Coronary artery (tissue), 2 donors: Measurements from ENCODE around the gene CSTPP1.

Experiments
- DNase-seq: peaks from one replicate; pipeline ENCODE4 v3.0.0-alpha.2; 2017; ENCODE audit warnings: low spot score
- H3K27ac ChIP-seq, 2 donors: fragments of 200-600 bp; sonication (generic); one replicate each; pipeline ENCODE4 v1.5.1; 2016 to 2019
- H3K4me3 ChIP-seq: fragments of 200-600 bp; sonication (generic); 2 replicates; pipeline ENCODE4 v1.5.1; 2016; ENCODE audit warnings: mild to moderate bottlenecking, moderate library complexity
- CTCF ChIP-seq: fragments of 200-600 bp; sonication (generic); IDR thresholded peaks from one replicate; pipeline ENCODE4 v1.5.1; 2019; ENCODE audit warnings: antibody characterized with exemption

Gene CSTPP1

GRCh38 chr11:47121056-47121455 lies 184.5 kb downstream of the CSTPP1 start:
- no peak overlapping the region for H3K4me3 ChIP-seq
- no peak for TF ChIP-seq CTCF
- no peak for DNase-seq
- no peak overlapping the region for H3K27ac ChIP-seq

- DNase-seq: no peak
- H3K27ac ChIP-seq: no peak overlapping the region
- no peak for TF ChIP-seq CTCF
- no peak overlapping the region for H3K4me3 ChIP-seq
Observed at GRCh38 chr11:47121731-47122130, 185.2 kb downstream of the CSTPP1 start.

- TF ChIP-seq CTCF: no peak
Observed at GRCh38 chr11:47123094-47123493, 186.5 kb downstream of the CSTPP1 start.

GRCh38 chr11:47124675-47125074 lies 188.1 kb downstream of the CSTPP1 start:
- no peak for TF ChIP-seq CTCF
- Histone ChIP-seq H3K4me3 (no peak overlapping the region), H3K27ac (no peak overlapping the region)
- no peak for DNase-seq

More at GRCh38 chr11:47123094-47123493, 186.5 kb downstream of the CSTPP1 start:
- no peak for DNase-seq
- Histone ChIP-seq H3K4me3 (no peak overlapping the region), H3K27ac (no peak overlapping the region)

GRCh38 chr11:47125083-47125482 lies 188.5 kb downstream of the CSTPP1 start:
- no peak for TF ChIP-seq CTCF
- no peak for DNase-seq
- Histone ChIP-seq H3K27ac (no peak overlapping the region), H3K4me3 (no peak overlapping the region)

GRCh38 chr11:47127213-47127612 lies 190.7 kb downstream of the CSTPP1 start:
- Histone ChIP-seq H3K27ac (no peak overlapping the region), H3K4me3 (no peak overlapping the region)
- TF ChIP-seq CTCF: no peak
- no peak for DNase-seq

GRCh38 chr11:47130543-47130942 lies 194.0 kb downstream of the CSTPP1 start:
- no peak overlapping the region for H3K4me3 ChIP-seq
- no peak for TF ChIP-seq CTCF
- no peak for DNase-seq
- H3K27ac ChIP-seq: no peak overlapping the region
